ENCODE data around the gene ATP1B4.

- TF ChIP-seq CTCF (IDR thresholded peaks at IDR 0.05) (no peak), EP300 (IDR thresholded peaks at IDR 0.05) (no peak), POLR2A (IDR thresholded peaks at IDR 0.05) (no peak)
Measured at GRCh38 chrX:120406638-120407037, 44.7 kb downstream of the ATP1B4 start.
